Measurements from ENCODE around the gene MGST1.
"Not testable (repeated sequence)": the region's sequence is repeated elsewhere in the genome, so short reads cannot be mapped to it uniquely, and the experiment has no call there.

MGST1 gene

GRCh38 chr12:16349131-16349460, 1.7 kb downstream of the MGST1 start:
- peak in 1 of 10 donors; percentile 11 for DNase-seq
- intact Hi-C loops (cut with DNase I) = no loop called here

DNA sequence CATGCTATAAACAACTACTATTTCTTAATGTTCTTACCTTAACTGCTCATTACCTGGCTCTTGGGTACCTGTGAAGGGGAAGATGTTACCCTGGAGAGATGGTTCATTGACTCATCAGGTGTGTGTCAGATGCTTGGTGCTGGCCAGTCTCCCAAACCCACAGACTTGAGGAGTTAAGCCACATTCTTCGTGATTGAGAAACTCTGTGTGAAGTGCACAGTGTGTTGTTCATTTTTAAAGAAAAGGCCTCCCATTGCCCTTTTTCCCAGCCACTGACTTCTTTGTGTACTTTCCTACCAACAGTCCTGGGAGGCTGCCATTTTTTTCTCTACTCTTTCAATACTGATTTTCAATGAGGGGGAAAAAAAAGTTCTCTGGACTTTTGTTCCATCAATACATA, 3.2 kb downstream of the MGST1 start:
- peak in 1 of 10 donors; percentile 15 for DNase-seq
- intact Hi-C loops (cut with DNase I) = no loop called here

DNA sequence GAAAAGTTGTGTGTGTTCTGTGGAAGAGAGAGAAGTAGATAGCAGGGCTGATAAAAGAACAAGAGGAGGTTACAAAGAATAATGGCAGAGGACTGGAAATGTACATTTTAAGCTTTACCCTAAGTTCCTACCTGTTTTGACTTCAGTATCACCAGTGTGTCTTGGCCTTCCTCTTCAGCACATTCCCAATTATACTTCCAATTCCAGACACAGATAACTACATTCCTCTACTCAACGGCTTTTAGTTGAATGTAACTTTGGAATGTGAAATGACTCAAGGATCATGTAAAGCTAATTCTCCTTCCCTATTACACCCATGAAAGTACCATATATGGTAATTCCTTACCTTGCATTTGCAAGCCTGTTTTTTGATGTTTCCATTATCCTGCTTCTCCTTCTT, 5.0 kb downstream of the MGST1 start:
- DNase-seq = no peak
- intact Hi-C loops (cut with DNase I) = no loop called here

- no peak for DNase-seq
- intact Hi-C loops (cut with DNase I) = no loop called here
Observed at GRCh38 chr12:16358878-16359277, 11.4 kb downstream of the MGST1 start.

DNA sequence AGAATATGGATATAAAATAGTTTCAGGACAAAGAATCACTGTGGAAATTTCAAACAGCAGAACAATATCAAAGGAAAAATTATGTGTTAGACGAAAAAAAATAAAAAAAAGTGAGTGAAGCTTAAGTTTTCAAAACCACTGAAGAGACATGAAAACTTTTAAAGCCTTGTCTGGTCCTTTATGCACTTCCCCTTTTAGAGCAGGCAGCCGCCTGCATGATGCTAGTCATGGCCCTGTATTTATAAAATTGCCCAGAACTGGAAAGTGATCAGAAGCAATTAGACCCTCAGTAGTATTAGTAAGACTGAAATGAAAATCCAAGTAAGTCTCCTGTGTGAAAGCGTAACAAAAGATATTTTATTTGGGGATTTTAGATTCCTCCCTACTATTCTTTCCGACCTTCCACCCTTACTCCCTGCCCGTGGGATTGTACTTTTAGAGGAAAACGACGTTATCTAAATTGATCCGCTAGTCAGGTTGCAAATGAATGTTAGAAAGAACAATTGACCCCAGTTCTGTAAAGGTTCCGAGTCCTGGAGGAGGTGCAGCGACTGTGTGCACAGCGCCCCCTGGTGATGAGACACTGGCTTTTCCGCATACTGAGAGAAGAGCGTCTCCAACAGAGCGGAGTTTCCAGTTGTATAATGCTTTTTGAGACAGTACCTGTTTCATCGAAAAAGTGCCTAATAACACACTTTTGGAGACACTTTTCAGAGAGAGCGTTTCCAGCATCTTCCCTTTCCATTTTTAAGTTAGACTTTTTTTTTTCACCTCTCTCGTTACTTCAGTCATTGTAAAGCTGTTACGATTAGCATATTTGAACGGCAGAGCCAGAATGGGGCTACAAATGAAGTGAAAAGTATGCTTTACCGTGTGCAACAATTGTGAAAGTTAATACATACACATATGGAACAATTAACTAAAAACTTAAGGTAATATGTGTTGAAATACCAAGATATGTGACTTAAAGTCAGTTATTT, 12.4 kb downstream of the MGST1 start:
- DNase-seq = peak in 1 of 10 donors; percentile 43
- intact Hi-C loops (cut with DNase I) = no loop called here

GRCh38 chr12:16361142-16361783, 13.8 kb downstream of the MGST1 start:
- DNase-seq = peak in 1 of 10 donors; percentile 38
- intact Hi-C loops (cut with DNase I) = no loop called here

DNA sequence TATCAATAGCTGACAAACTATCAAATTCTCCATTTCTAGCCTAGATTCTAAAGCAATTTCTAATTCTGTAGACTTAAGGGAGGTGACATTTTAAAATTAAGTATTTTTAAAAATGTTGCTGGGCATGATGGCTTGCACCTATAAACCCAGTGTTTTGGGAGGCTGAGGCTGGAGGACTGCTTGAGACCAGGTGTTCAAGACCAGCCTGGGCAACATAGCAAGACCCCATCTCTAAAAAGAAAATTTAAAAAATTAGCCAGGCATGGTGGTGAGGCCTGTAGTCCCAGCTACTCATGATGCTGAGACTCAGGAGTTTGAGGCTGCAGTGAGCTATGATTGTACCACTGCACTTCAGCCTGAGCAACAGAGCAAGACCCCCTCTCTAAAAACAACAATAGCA, 15.1 kb downstream of the MGST1 start:
- DNase-seq = no peak

GRCh38 chr12:16369156-16369555, 21.7 kb downstream of the MGST1 start:
- intact Hi-C loops (cut with DNase I) = no loop called here
- DNase-seq = no peak

More for the DNA sequence above, 15.1 kb downstream of the MGST1 start:
- intact Hi-C loops (cut with DNase I) = no loop called here

DNA sequence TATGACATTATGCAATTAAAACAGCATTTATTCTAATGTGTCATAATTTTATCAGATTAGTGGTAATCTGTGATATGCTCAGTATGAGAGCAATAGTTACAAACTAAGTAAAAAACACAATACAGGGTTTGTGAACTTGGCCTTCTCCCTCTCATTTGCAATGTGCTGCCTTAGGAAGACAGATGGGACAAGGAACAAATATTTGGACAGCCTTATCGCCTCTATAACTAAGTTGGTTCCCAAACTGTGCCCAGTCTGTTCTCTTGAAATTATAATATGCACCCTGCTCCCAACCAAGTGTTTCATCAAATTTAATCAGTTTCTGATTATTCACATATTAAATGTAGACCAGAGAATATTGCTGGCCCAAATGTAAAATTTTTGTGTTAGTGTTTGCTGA, 22.7 kb downstream of the MGST1 start:
- intact Hi-C loops (cut with DNase I) = no loop called here
- DNase-seq = no peak

- peak in 2 of 10 donors; percentile 43 to 78 for DNase-seq
- intact Hi-C loops (cut with DNase I) = not testable (repeated sequence)
Observed at GRCh38 chr12:16382652-16383312, 35.3 kb downstream of the MGST1 start.

DNA sequence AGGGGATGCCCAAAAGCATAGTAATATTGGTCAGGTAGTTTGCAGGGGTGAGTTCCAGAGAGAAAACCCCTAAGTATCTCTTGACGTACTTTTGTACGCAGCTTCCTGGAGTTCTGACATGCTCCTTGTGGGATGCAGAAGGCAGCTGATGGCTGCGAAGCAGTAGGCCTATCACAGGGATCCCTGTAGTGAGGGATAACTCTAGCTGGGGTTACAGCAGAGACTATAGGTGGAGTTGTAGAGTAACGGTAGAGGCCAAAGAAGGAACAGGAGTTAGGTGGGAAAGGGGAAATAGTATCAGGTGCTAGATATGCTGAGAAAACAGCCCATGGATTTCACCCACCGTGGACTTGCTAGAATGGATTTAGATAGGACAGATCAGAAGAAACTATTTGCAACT, 37.3 kb downstream of the MGST1 start:
- intact Hi-C loops (cut with DNase I) = loop anchor here (5.0 kb wide), 1 partner anchor 1258 kb away; no protein-coding TSS in a partner anchor
- DNase-seq = no peak

DNA sequence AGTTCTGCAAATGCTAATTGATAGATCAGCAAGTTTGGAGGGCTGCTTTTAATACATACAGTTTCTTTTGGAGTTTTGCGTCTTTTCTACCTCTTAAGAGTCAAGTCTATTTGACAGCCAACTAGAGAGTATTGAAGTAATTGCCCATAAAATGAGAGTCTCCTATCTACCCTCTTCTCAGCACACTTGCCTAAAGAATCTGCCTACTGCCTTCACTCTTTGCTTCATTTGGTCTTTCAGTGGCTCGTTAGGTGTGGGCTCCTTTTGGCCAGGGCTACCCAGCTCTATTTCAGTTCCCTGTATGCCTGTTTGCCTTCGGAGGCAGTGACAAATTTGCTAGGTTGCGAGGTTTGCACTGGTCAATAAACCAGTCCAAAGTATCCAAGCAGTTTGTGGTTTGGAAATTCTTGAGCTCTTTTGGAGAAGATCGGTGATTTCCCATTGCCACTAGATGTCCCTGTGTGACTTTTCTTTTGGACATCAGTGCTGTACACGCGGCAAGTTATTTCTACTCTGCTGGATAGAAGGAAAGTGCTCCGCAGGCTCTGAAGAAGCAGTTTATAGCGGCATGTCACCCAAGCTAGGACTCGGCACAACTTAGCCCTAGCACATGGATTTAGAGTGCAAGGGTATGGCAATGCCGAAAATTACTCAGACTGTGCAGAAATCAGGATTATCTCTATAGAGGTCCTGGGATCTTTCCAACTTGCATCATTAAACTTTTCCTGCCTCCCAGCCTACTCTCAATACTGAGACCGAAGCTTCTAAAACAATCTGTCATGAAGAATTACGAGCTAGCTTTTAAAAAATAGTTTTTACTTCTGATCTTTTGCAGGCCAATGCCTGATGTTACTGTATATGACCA, 38.6 kb downstream of the MGST1 start:
- DNase-seq = peak in 5 of 10 donors; percentile 12 to 74 (median 29)
- intact Hi-C loops (cut with DNase I) = loop anchor here (5.0 kb wide), 1 partner anchor 1256 kb away; no protein-coding TSS in a partner anchor

GRCh38 chr12:16387919-16388318, 40.5 kb downstream of the MGST1 start:
- no peak for DNase-seq
- intact Hi-C loops (cut with DNase I) = loop anchor here (5.0 kb wide), 1 partner anchor 1254 kb away; no protein-coding TSS in a partner anchor

- no peak for DNase-seq
- intact Hi-C loops (cut with DNase I) = loop anchor here (5.0 kb wide), 1 partner anchor 1253 kb away; no protein-coding TSS in a partner anchor
Observed at GRCh38 chr12:16389594-16389993, 42.1 kb downstream of the MGST1 start.

DNA sequence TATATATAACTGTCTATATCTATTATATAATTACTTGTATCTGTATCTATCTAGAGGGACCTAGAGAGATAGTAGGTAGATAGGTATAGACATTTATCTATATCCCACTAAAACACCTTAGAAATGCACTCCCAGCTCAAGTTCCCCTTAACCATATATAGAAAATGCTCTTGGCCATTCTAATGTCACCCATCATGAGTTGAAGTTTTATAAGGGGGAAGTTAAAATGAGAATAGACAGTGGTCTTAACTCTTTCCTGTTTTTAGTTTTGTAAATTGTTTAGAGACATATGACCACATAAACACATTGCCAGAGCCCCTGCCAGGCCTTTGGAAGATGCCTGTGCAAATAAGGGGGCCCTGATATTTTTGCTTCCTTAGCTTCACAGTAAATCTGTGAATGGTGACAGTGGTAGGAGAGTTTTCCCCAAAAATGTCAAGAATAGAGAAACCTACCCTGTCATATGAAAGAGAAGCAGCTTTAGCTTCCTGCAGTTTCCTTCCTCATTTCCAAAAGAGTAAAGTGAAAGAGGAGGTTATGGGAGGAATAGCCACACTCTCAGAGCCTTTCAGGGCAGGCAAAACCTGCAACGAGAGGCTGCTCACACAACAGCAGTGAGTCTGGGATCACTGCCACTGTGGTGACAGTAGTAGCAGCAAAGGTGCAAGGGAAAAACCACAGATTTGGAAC, 45.5 kb downstream of the MGST1 start:
- DNase-seq = no peak
- intact Hi-C loops (cut with DNase I) = no loop called here

DNA sequence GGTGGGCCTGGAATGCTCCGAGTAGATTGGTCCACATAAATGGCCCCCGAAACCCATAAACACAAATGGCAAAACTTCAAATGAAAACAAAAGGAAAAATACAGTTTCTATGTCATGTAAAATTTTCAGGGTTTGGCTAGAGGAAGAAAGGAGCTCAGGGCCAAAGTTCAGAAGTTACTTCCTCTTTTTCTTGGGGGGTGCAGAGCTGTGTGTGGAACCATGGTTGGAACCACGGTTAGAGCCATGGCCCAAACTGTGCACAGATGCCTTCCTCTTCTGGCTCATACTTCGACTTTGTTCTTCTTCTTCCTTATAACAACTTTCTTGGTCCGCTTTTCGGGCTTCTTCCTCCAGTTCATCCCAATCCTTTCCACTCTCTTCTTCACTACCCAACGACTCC, 51.7 kb downstream of the MGST1 start:
- intact Hi-C loops (cut with DNase I) = no loop called here
- DNase-seq = no peak

GRCh38 chr12:16401835-16402234, 54.4 kb downstream of the MGST1 start:
- intact Hi-C loops (cut with DNase I); DNase-seq: not testable (repeated sequence)

DNA sequence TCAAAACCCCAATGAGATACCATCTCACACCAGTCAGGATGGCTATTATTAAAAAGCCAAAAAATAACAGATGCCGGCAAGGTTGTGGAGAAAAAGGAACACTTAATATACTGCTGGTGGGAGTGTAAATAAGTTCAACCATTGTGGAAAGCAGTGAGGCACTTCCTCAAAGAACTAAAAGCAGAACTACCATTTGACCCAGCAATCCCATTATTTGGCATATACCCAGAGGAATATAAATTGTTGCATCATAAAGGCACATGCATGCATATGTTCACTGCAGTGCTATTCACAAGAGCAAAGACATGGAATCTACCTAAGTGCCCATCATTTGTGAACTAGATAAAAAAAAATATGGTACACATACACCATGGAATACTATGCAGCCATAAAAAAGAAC, 59.9 kb downstream of the MGST1 start:
- intact Hi-C loops (cut with DNase I) = no loop called here
- DNase-seq = no peak
